Upper lobe of left lung (tissue), 6 donors: Measurements from ENCODE around the gene HIVEP3. TPM values are rescaled to one million over a fixed set of nuclear protein-coding genes. Genes with fewer than 3 reads are reported as not detected.

ENCODE experiments used
- ATAC-seq, 2 donors: fragments of 200-7000 bp; cut with Tn5 transposase; one replicate each; pipeline ENCODE4 v1.9.1; 2022; ENCODE audit warnings: mild to moderate bottlenecking in 2 of 2, moderate library complexity in 2 of 2; ENCODE audit not compliant: low FRiP score in 2 of 2
- DNase-seq, 2 donors: peaks; one replicate each; pipeline ENCODE4 v3.0.0-alpha.2; 2019 to 2020
- H3K27ac ChIP-seq, 4 donors: fragments of 200-600 bp; sonication (generic); one replicate each; pipeline ENCODE4 v1.5.1; 2016 to 2019
- H3K27me3 ChIP-seq, 4 donors: fragments of 200-600 bp; sonication (generic); one replicate each; pipeline ENCODE4 v1.5.1; 2017 to 2019
- H3K36me3 ChIP-seq, 4 donors: fragments of 200-600 bp; sonication (generic); one replicate each; pipeline ENCODE4 v1.5.1; 2016 to 2019
- H3K4me1 ChIP-seq, 4 donors: fragments of 200-600 bp; sonication (generic); one replicate each; pipeline ENCODE4 v1.5.1; 2018 to 2019
- H3K4me3 ChIP-seq, 4 donors: fragments of 200-600 bp; sonication (generic); one replicate each; pipeline ENCODE4 v1.5.1; 2017 to 2019; ENCODE audit warnings: mild to moderate bottlenecking in 2 of 4, moderate library complexity in 1 of 4
- H3K9me3 ChIP-seq, 4 donors: fragments of 200-600 bp; sonication (generic); one replicate each; pipeline ENCODE4 v1.5.1; 2018 to 2019
- EP300 ChIP-seq, 4 donors: sonication (generic); formaldehyde crosslinking; IDR thresholded peaks; one replicate each; pipeline ENCODE4 v1.5.1; 2017; ENCODE audit warnings: antibody characterized with exemption in 4 of 4, control low read depth in 2 of 4
- POLR2A ChIP-seq, 4 donors: fragments of 450-650 bp; IDR thresholded peaks; one replicate each; pipeline ENCODE4 v1.5.1; 2016 to 2017; ENCODE audit warnings: antibody characterized with exemption in 4 of 4, mild to moderate bottlenecking in 2 of 4
- POLR2AphosphoS5 ChIP-seq, 2 donors: sonication (generic); formaldehyde crosslinking; IDR thresholded peaks; one replicate each; pipeline ENCODE4 v1.5.1; 2017; ENCODE audit warnings: antibody characterized with exemption in 2 of 2
- WGBS, 2 donors: methylation state at CpG; one replicate each; pipeline ENCODE4 v1.1.5; 2017 to 2018; 5-methylcytosine and 5-hydroxymethylcytosine counted together
- total RNA-seq, 6 donors: library from RNA; depleted of rRNA in 4 of 6; stranded (reverse); fragments of >200 nt in 4 of 6; gene quantifications; one replicate each; pipeline versions ENCODE4 v1.1.0 to v1.2.1, GENCODE V29; 2016 to 2021
- TF ChIP-seq, protein P1 (sequence below), 6 experiments: fragments of 450-650 bp in 4 of 6; fragments of 200-600 bp in 2 of 6; sonication (generic) in 2 of 6; IDR thresholded peaks; one replicate each; pipeline ENCODE4 v1.5.1; 2016 to 2019; ENCODE audit warnings: antibody characterized with exemption in 6 of 6
- donor health status: DM: no; HTN: no; CAD: no; lungs with moderate emphysema.
- donor health status: DM: no; HTN: yes; CAD: no; lungs with severe emphysema.

HIVEP3 gene
- total RNA-seq: 10 to 100 TPM in 5 of 6 donors, 1 to 10 TPM in 1; 9.7 to 23.0 (median 11.6) TPM

DNA sequence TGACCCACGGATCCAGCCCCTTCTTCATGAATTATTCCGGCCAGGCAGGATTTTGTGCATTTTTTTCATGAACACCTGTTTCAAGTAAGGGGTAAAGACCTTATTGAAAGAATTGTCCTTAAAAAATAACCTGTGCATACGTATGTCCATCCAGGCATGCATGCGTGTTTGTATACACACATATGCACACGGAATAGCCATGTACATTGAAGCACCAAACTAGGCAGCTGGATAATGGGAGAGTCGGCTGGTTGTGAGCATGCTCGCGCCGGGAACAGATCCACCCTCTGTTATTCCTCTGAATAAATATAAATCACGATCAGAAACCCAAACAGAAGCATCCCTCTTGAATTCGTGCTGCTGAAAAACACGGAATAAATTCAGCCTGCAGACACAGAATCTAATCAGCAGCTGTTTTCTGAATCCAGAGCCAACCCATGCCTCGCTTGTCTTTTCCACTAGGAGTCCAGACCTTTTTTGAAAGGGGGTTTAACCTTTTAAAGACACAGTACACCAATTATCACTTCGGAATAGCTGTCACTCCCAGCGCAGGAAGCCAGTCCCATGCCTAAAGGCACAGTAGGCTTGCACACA, at the start of gene HIVEP3:
TSS of gene HIVEP3 (minus strand) at position 473 of the 594 bp plus-strand sequence.
- Histone ChIP-seq H3K27me3 (no peaks in the 10 kb centered on the region), H3K4me3 (peak within 1 kb of the TSS; percentile 17 to 62 (median 56)), H3K27ac (peak within 1 kb of the TSS; percentile 46 to 80 (median 66)), H3K36me3 (no peaks in the 10 kb centered on the region), H3K4me1 (peaks cover 40 to 63% (median 45%) of the 10 kb centered on the region in 4 donors), H3K9me3 (no peaks in the 10 kb centered on the region)
- DNase-seq (no peak), ATAC-seq (peak in 1 of 2 donors; percentile 41)
- WGBS, 2 donors: 15% methylated on average over 15 of the region's 15 CpGs
- TF ChIP-seq, protein P1, sequence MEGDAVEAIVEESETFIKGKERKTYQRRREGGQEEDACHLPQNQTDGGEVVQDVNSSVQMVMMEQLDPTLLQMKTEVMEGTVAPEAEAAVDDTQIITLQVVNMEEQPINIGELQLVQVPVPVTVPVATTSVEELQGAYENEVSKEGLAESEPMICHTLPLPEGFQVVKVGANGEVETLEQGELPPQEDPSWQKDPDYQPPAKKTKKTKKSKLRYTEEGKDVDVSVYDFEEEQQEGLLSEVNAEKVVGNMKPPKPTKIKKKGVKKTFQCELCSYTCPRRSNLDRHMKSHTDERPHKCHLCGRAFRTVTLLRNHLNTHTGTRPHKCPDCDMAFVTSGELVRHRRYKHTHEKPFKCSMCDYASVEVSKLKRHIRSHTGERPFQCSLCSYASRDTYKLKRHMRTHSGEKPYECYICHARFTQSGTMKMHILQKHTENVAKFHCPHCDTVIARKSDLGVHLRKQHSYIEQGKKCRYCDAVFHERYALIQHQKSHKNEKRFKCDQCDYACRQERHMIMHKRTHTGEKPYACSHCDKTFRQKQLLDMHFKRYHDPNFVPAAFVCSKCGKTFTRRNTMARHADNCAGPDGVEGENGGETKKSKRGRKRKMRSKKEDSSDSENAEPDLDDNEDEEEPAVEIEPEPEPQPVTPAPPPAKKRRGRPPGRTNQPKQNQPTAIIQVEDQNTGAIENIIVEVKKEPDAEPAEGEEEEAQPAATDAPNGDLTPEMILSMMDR (IDR thresholded peaks at IDR 0.05): peak in 3 of 6 experiments; percentile 11 to 36 (median 26)
- TF ChIP-seq EP300 (IDR thresholded peaks at IDR 0.05): no peak

DNA sequence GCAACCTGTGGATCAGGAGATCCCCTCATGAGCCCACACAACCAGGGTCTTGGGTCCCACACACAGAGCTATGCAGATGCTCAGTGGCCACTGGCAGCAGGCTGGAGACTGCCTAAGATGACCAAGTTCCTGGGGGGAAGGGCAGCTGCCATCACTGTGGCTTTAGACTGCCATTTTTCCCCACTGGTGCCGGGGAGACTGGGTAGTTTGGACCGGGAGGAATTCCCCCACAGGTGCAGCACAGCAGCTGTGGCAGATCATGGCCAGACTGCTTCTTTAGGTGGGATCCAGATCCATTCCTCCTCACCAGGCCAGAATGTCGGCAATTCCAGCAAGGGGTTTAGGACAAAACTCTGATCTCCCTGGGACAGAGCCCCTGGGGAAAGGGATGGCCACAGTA, 45.7 kb upstream of the HIVEP3 start:
- ATAC-seq (no peak), DNase-seq (no peak)
- WGBS, 2 donors: 60 to 91% methylated on average over 1 to 3 of the region's 3 CpGs
- TF ChIP-seq POLR2A (IDR thresholded peaks at IDR 0.05) (no peak), POLR2AphosphoS5 (IDR thresholded peaks at IDR 0.05) (no peak), EP300 (IDR thresholded peaks at IDR 0.05) (no peak)
- TF ChIP-seq, protein P1 (IDR thresholded peaks at IDR 0.05): no peak
- Histone ChIP-seq H3K36me3 (no peaks in the 10 kb centered on the region), H3K27ac (no peak overlapping the region), H3K4me3 (no peak overlapping the region), H3K4me1 (no peaks in the 10 kb centered on the region), H3K27me3 (no peaks in the 10 kb centered on the region), H3K9me3 (peaks cover 0 to 2% (median 0%) of the 10 kb centered on the region in 4 donors)

DNA sequence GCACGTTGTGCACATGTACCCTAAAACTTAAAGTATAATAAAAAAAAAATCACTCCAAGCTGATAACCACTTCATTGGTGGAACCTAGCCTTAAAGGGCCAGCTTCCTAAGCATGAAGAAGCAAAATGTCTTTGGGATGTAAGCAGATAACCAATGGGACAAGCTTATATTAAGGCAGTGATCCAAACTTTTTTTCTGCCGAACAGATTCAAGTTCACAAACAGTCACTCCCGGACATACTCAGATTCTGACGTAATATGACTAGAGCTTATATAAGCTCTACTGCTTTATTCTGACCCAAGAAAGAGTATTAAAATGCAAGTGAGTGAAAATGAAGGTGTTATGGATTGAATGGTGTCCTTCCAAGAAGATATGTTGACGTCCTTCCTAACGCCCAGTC, 44.9 kb upstream of the HIVEP3 start:
- no peaks in the 10 kb centered on the region for H3K9me3 ChIP-seq
- TF ChIP-seq POLR2AphosphoS5 (IDR thresholded peaks at IDR 0.05) (no peak), POLR2A (IDR thresholded peaks at IDR 0.05) (no peak), EP300 (IDR thresholded peaks at IDR 0.05) (no peak)
- TF ChIP-seq, protein P1 (IDR thresholded peaks at IDR 0.05): no peak
- 78 to 86% methylated on average over 6 of the region's 6 CpGs for WGBS, 2 donors
- ATAC-seq (no peak), DNase-seq (no peak)
- H3K27me3 ChIP-seq: no peaks in the 10 kb centered on the region
- H3K4me3 ChIP-seq: no peak overlapping the region
- H3K27ac ChIP-seq: no peak overlapping the region
- H3K36me3 ChIP-seq: no peaks in the 10 kb centered on the region
- no peaks in the 10 kb centered on the region for H3K4me1 ChIP-seq

DNA sequence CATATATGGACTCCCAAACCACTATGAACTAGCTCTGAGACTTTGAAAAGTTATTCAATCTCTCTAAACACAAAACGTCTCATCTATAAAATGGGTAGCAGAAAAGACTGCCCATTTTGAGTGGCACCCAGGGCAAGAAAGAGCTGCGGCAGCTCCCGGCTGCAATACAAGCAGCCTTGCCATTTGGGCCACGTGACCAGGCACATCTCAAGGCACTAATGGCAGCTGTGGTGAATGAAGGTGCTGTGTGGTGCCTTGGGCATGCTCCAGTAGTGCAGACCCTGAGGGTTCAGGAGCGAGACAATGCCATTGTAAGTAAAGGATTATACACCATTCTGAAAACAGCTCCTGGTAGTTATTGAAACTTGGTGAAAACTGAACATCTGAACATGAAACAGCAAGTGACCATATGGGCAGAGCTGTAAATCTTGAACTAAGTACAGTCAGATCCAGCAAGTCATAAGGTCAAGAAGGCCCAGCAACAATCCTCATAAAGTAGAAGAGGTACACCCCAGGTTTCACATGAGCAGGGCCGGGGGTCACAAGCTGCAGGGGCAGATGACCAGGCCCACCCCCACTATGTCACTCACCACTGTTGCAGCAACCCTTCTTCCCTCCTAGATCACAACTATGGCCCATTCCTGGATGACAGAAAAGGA, 39.4 kb upstream of the HIVEP3 start:
- ATAC-seq (no peak), DNase-seq (no peak)
- Histone ChIP-seq H3K27ac (no peak overlapping the region), H3K36me3 (no peaks in the 10 kb centered on the region), H3K4me3 (no peak overlapping the region), H3K4me1 (peaks cover 0 to 3% (median 0%) of the 10 kb centered on the region in 4 donors), H3K27me3 (no peaks in the 10 kb centered on the region), H3K9me3 (no peaks in the 10 kb centered on the region)
- TF ChIP-seq, protein P1 (IDR thresholded peaks at IDR 0.05): no peak
- TF ChIP-seq POLR2A (IDR thresholded peaks at IDR 0.05) (no peak), EP300 (IDR thresholded peaks at IDR 0.05) (no peak), POLR2AphosphoS5 (IDR thresholded peaks at IDR 0.05) (no peak)
- 82 to 94% methylated on average over 6 of the region's 6 CpGs for WGBS, 2 donors
